ENCODE measurements around the gene NME7.
A peak's percentile ranks its signal among the peaks of the same experiment; 100 is the strongest.

The NME7 gene

GRCh38 chr1:169106095-169106920 lies 261.3 kb downstream of the NME7 start, which contains the start of gene ATP1B1 (continued):
- TF ChIP-seq PRDM4 (tag by site-specific recombination; IDR thresholded peaks at IDR 0.05) (0 out of 2 replicates have a peak, but pooled peaks have one; percentile 13), SP7 (tag by site-specific recombination; IDR thresholded peaks at IDR 0.05) (peak; percentile 53; the same call in 1 of the 2 replicates), ZBTB1 (tag by site-specific recombination; IDR thresholded peaks at IDR 0.05) (peak; percentile 56; the same call in 1 of the 2 replicates), KLF1 (tag by site-specific recombination; IDR thresholded peaks at IDR 0.05) (no peak; the same call in 1 of the 2 replicates), ZNF394 (tag by site-specific recombination; IDR thresholded peaks at IDR 0.05; ENCODE audit: borderline replicate concordance) (no peak; the same call in 1 of the 2 replicates), TCF7L2 (IDR thresholded peaks at IDR 0.05; ENCODE audit: borderline replicate concordance, low read depth, low read length) (peak; percentile 85; the same call in 1 of the 2 replicates), YY1 (tag by site-specific recombination; IDR thresholded peaks at IDR 0.05) (0 out of 2 replicates have a peak, but pooled peaks have one; percentile 25), INSM2 (tag by site-specific recombination; IDR thresholded peaks at IDR 0.05) (no peak), PRDM2 (tag by site-specific recombination; IDR thresholded peaks at IDR 0.05; ENCODE audit: borderline replicate concordance) (no peak), ZNF10 (tag by site-specific recombination; IDR thresholded peaks at IDR 0.05) (0 out of 2 replicates have a peak, but pooled peaks have one; percentile 34), KLF8 (tag by site-specific recombination; IDR thresholded peaks at IDR 0.05) (peak; percentile 42; the same call in 1 of the 2 replicates), ZBTB10 (tag by site-specific recombination; IDR thresholded peaks at IDR 0.05) (peak; percentile 82)

Data from HEK293 (cell line).